OCI-LY7 (cell line): ENCODE data around the gene COX20. TPM values are rescaled to one million over a fixed set of nuclear protein-coding genes. Genes with fewer than 3 reads are reported as not detected.
"Not testable (repeated sequence)": the region's sequence is repeated elsewhere in the genome, so short reads cannot be mapped to it uniquely, and the experiment has no call there.

Source experiments
- BruUV-seq: library from RNA; stranded (reverse); fragments of 400-500 nt; replicated peaks from 2 replicates; lab custom pipeline; 2021; lab: Mats Ljungman, UMichigan
- CTCF ChIA-PET: fragments of 300-600 bp; sonication (Branson Sonifier 250); formaldehyde crosslinking; loops from one replicate; lab custom pipeline; 2022; ENCODE audit warnings: antibody characterized with exemption; ENCODE audit not compliant: unreplicated experiment; lab: Charles Lee
- POLR2A ChIA-PET: fragments of 300-600 bp; sonication (Branson Sonifier 250); formaldehyde crosslinking; loops from one replicate; lab custom pipeline; 2022; ENCODE audit warnings: antibody characterized with exemption; lab: Charles Lee
- DNase-seq: peaks from one replicate; pipeline ENCODE4 v3.0.0-alpha.2; 2015; ENCODE audit warnings: low spot score
- H2AFZ ChIP-seq: fragments of 200-600 bp; sonication (generic), shearing (Covaris generic); 2 replicates; pipeline ENCODE4 v1.6.1; 2014; ENCODE audit warnings: mild to moderate bottlenecking, antibody characterized with exemption, low read length, moderate library complexity
- H3K27ac ChIP-seq: fragments of 200-600 bp; sonication (generic); 2 replicates; pipeline ENCODE4 v1.5.1; 2014; ENCODE audit warnings: mixed run types, low read depth, mild to moderate bottlenecking, moderate library complexity, low read length, inconsistent platforms; ENCODE audit not compliant: poor library complexity, severe bottlenecking
- H3K36me3 ChIP-seq: fragments of 200-600 bp; sonication (generic); 2 replicates; pipeline ENCODE4 v1.6.1; 2014; ENCODE audit warnings: mild to moderate bottlenecking, antibody characterized with exemption, low read length, moderate library complexity, mixed read lengths; ENCODE audit not compliant: insufficient read depth
- H3K4me1 ChIP-seq: fragments of 200-600 bp; sonication (generic); 2 replicates; pipeline ENCODE4 v1.5.1; 2014; ENCODE audit warnings: mild to moderate bottlenecking, low read length; ENCODE audit not compliant: insufficient read depth, poor library complexity, severe bottlenecking
- H3K4me2 ChIP-seq: fragments of 200-600 bp; sonication (generic); 2 replicates; pipeline ENCODE4 v1.6.1; 2014; ENCODE audit warnings: mild to moderate bottlenecking, low read length
- H3K4me3 ChIP-seq: fragments of 200-600 bp; sonication (generic); 2 replicates; pipeline ENCODE4 v1.5.1; 2014; ENCODE audit warnings: mild to moderate bottlenecking, low read depth, low read length; ENCODE audit not compliant: poor library complexity, severe bottlenecking
- H3K79me2 ChIP-seq: fragments of 200-600 bp; sonication (generic); 2 replicates; pipeline ENCODE4 v1.6.1; 2016; ENCODE audit warnings: low read depth, mild to moderate bottlenecking, low read length, moderate library complexity, mixed read lengths; ENCODE audit not compliant: insufficient read depth
- H3K9me2 ChIP-seq: fragments of 200-600 bp; sonication (generic); 2 replicates; pipeline ENCODE4 v1.6.1; 2016; ENCODE audit warnings: mild to moderate bottlenecking, low read length, mixed read lengths; ENCODE audit not compliant: insufficient read depth
- H3K9me3 ChIP-seq: fragments of 200-600 bp; sonication (generic); 2 replicates; pipeline ENCODE4 v1.6.1; 2014; ENCODE audit warnings: mild to moderate bottlenecking, mixed run types, low read length, mixed read lengths
- H4K20me1 ChIP-seq: fragments of 200-600 bp; sonication (generic); 2 replicates; pipeline ENCODE4 v1.6.1; 2014; ENCODE audit warnings: mild to moderate bottlenecking, antibody characterized with exemption, low read length, moderate library complexity, mixed read lengths; ENCODE audit not compliant: insufficient read depth
- EZH2phosphoT487 ChIP-seq: fragments of 200-600 bp; sonication (generic); IDR thresholded peaks from 2 replicates; pipeline ENCODE4 v1.6.1; 2018; ENCODE audit warnings: low read depth, borderline replicate concordance, mild to moderate bottlenecking, mixed run types, antibody characterized with exemption, low read length, moderate library complexity, mixed read lengths
- intact Hi-C: fragments of 100-400 bp; cut with micrococcal nuclease; formaldehyde crosslinking; loops from one replicate; pipeline ENCODE4 v1.10.0; 2022; ENCODE audit not compliant: unreplicated experiment
- total RNA-seq, 2 experiments: library from RNA; depleted of rRNA in 1 of 2; stranded (reverse); fragments of >200 nt in 1 of 2; shearing (Covaris generic) in 1 of 2; gene quantifications; 2 replicates each; pipeline ENCODE4 v1.2.3, GENCODE V29; 2014 to 2022
- TF ChIP-seq, protein P1 (sequence below): fragments of 200-600 bp; sonication (generic); conservative IDR thresholded peaks from 2 replicates; pipeline ENCODE4 v1.5.1; 2014; ENCODE audit warnings: mild to moderate bottlenecking, antibody characterized with exemption, low read length, moderate library complexity, mixed read lengths

COX20 gene
- total RNA-seq, 2 experiments from 2014 or later: 12.7 to 26.3 TPM

DNA sequence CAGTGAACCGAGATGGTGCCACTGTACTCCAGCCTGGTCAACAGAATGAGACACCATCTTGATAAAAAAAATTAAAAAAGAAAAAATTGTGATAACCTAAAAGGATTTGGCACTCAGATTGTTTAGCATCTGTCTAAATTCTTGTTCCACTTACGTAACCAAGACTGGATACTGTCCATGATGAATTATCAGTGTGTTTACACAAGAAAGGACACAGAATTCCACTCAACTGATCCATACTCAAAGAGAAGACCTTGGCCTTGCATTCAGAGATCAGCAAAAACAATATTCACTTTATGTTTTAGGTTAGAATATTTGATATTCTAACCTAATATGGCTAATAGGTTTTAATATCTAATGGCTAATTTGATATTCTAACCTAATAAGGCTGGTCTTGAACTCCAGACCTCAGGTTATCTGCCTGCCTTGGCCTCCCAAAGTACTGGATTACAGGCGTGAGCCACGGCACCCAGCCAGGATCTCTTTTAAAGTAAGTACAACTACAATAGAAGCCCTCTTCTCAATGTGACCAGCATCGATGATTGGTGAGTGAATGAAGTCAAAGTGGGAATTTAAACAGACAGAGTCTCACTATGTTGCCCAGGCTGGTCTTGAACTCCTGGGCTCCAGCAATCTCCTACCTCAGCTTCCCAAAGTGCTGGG is 43.1 kb upstream of the COX20 start:
- no TSS peak for BruUV-seq
- H2AFZ ChIP-seq: no peak overlapping the region
- H3K4me2 ChIP-seq: no peak overlapping the region
- ChIA-PET CTCF (no interaction called here), POLR2A (no interaction called here)
- TF ChIP-seq, protein P1, sequence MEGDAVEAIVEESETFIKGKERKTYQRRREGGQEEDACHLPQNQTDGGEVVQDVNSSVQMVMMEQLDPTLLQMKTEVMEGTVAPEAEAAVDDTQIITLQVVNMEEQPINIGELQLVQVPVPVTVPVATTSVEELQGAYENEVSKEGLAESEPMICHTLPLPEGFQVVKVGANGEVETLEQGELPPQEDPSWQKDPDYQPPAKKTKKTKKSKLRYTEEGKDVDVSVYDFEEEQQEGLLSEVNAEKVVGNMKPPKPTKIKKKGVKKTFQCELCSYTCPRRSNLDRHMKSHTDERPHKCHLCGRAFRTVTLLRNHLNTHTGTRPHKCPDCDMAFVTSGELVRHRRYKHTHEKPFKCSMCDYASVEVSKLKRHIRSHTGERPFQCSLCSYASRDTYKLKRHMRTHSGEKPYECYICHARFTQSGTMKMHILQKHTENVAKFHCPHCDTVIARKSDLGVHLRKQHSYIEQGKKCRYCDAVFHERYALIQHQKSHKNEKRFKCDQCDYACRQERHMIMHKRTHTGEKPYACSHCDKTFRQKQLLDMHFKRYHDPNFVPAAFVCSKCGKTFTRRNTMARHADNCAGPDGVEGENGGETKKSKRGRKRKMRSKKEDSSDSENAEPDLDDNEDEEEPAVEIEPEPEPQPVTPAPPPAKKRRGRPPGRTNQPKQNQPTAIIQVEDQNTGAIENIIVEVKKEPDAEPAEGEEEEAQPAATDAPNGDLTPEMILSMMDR: no peak
- TF ChIP-seq EZH2phosphoT487: no peak
- no peak for DNase-seq
- H3K36me3 ChIP-seq: no peaks in the 10 kb centered on the region
- H3K9me2 ChIP-seq: no peaks in the 10 kb centered on the region
- no peaks in the 10 kb centered on the region for H3K79me2 ChIP-seq
- H3K4me3 ChIP-seq: no peak overlapping the region
- no peaks in the 10 kb centered on the region for H4K20me1 ChIP-seq
- no peaks in the 10 kb centered on the region for H3K4me1 ChIP-seq
- no peak overlapping the region for H3K27ac ChIP-seq
- H3K9me3 ChIP-seq: no peaks in the 10 kb centered on the region
- intact Hi-C loops: no loop called here

GRCh38 chr1:244794071-244794470 is 41.4 kb upstream of the COX20 start:
- H4K20me1 ChIP-seq: no peaks in the 10 kb centered on the region
- H3K4me2 ChIP-seq: no peak overlapping the region
- CTCF ChIA-PET: interaction anchor here (0.7 kb wide), 2 partner anchors 209 to 634 kb away, joined by 3 read pairs; no protein-coding TSS in a partner anchor
- H3K79me2 ChIP-seq: no peaks in the 10 kb centered on the region
- no peak overlapping the region for H3K4me3 ChIP-seq
- no peaks in the 10 kb centered on the region for H3K9me3 ChIP-seq
- intact Hi-C loops: no loop called here
- H3K4me1 ChIP-seq: no peaks in the 10 kb centered on the region
- no peak for DNase-seq
- no TSS peak for BruUV-seq
- H3K27ac ChIP-seq: no peak overlapping the region
- no peak overlapping the region for H2AFZ ChIP-seq
- TF ChIP-seq, protein P1: no peak
- no peak for TF ChIP-seq EZH2phosphoT487
- no peaks in the 10 kb centered on the region for H3K9me2 ChIP-seq
- POLR2A ChIA-PET: no interaction called here
- no peaks in the 10 kb centered on the region for H3K36me3 ChIP-seq

DNA sequence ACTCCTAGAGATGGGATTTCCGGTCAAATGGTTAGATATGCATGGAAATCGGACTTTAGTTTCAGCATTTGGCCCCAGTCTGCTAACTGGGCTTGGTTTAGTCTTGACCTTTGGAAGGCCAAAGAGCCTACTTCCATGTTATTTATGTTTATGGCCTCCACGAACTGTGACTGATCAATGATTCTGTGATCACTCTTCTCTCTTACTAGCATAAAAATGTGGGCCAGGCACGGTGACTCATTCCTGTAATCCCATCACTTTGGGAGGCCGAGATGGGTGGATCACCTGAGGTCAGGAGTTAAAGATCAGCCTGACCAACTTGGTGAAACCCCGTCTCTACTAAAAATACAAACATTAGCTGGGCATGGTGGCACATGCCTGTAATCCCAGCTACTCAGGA is 40.9 kb upstream of the COX20 start:
- H3K36me3 ChIP-seq, H3K4me1 ChIP-seq, H4K20me1 ChIP-seq, H3K9me3 ChIP-seq, H3K9me2 ChIP-seq, H3K4me3 ChIP-seq, BruUV-seq, H3K4me2 ChIP-seq, H3K27ac ChIP-seq, H2AFZ ChIP-seq, intact Hi-C loops, DNase-seq, H3K79me2 ChIP-seq: not testable (repeated sequence)
- ChIA-PET CTCF (interaction anchor here (0.7 kb wide), 2 partner anchors 210 to 633 kb away, joined by 3 read pairs; no protein-coding TSS in a partner anchor), POLR2A (interaction anchor here (0.7 kb wide), 1 partner anchor 158 kb away, joined by 3 read pairs; no protein-coding TSS in a partner anchor)
